Ascending aorta (tissue), 2 donors: ENCODE measurements around the gene ZNF783. TPM values are rescaled to one million over a fixed set of nuclear protein-coding genes. Genes with fewer than 3 reads are reported as not detected.
A peak's percentile ranks its signal among the peaks of the same experiment; 100 is the strongest.

Experiments
- DNase-seq, 2 donors: peaks; one replicate each; pipeline ENCODE4 v3.0.0-alpha.2; 2019; ENCODE audit warnings: low spot score in 2 of 2
- H3K27ac ChIP-seq, 2 donors: fragments of 200-600 bp; sonication (generic); one replicate each; pipeline ENCODE4 v1.5.1; 2016 to 2017; ENCODE audit warnings: mild to moderate bottlenecking in 1 of 2
- H3K27me3 ChIP-seq: fragments of 200-600 bp; sonication (generic); one replicate; pipeline ENCODE4 v1.5.1; 2017
- H3K36me3 ChIP-seq, 2 donors: fragments of 200-600 bp; sonication (generic); one replicate each; pipeline ENCODE4 v1.5.1; 2016
- H3K4me1 ChIP-seq, 2 donors: fragments of 200-600 bp; sonication (generic); one replicate each; pipeline ENCODE4 v1.5.1; 2016 to 2017; ENCODE audit warnings: mild to moderate bottlenecking in 1 of 2
- H3K4me3 ChIP-seq, 2 donors: fragments of 200-600 bp; sonication (generic); one replicate each; pipeline ENCODE4 v1.5.1; 2016 to 2017; ENCODE audit warnings: mild to moderate bottlenecking in 1 of 2
- H3K9me3 ChIP-seq, 2 donors: fragments of 200-600 bp; sonication (generic); one replicate each; pipeline ENCODE4 v1.5.1; 2016
- intact Hi-C: fragments of 100-400 bp; cut with DNase I; formaldehyde crosslinking; loops from one replicate; pipeline ENCODE4 v1.15.1; 2023
- total RNA-seq: library from RNA; depleted of rRNA; stranded (reverse); fragments of >200 nt; gene quantifications from one replicate; pipeline ENCODE4 v1.1.0, GENCODE V29; 2016
- TF ChIP-seq, protein P1 (sequence below), 3 experiments: fragments of 200-600 bp in 2 of 3; fragments of 450-650 bp in 1 of 3; sonication (generic) in 2 of 3; IDR thresholded peaks; one replicate each; pipeline ENCODE4 v1.5.1; 2016 to 2019; ENCODE audit warnings: antibody characterized with exemption in 3 of 3, mild to moderate bottlenecking in 1 of 3, moderate library complexity in 1 of 3

The ZNF783 gene
- total RNA-seq = 25.7 TPM

DNA sequence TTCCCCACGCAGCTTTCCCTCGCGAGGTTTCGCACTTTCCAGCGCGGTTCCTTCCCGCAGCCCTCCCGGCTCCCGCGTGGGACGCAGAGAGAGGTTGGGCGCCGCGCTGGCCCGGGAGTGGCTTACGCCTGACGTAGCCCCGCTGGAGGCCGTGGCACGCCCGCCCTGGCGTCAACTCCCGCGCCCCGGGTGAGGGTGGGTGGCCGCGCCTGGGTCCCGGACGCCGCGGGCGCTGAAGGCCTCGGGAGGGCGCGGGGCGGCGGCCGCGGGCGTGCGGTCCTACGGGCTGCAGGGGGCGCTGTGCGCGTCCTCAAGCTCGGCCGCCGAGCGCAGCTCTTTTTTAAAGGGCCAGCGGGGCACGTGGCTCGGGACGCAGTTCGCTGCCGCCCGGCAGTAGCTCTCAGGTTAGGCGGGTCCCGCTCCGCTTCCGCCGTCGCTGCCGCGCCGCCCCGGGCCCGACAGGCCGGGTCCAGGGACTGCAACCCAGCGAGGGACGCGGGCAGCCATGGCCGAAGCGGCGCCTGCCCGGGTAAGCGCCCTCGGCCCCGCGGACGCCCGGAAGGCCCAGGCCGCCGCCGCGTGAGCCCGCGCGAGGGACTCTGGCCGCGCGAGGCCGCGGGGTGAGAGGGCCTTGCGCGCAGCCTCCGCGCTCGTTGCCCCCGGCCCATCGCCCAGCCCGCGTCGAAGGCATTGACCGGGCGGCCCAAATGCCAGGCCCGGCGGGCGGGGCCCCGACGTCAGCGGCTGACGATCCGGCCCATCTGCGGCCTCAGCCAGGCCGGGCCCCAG, at the start of gene ZNF783:
Gene ZNF783 (plus strand): TSS at position 368 of the 789 bp plus-strand sequence. CDS start 138 bp downstream, at position 506.
- intact Hi-C loops = loop anchor here (1.0 to 10.0 kb wide), 7 partner anchors 23 to 1113 kb away; partner anchors contain the start of genes EZH2, PDIA4, ZNF398 and ZNF746
- Histone ChIP-seq H3K27me3 (no peaks in the 10 kb centered on the region), H3K4me3 (peak within 1 kb of the TSS; percentile 72 to 91), H3K27ac (peak within 1 kb of the TSS; percentile 86 to 95), H3K36me3 (peaks cover 9 to 21% of the 10 kb centered on the region in 2 donors), H3K9me3 (no peaks in the 10 kb centered on the region), H3K4me1 (peaks cover 3 to 12% of the 10 kb centered on the region in 2 donors)
- peak; percentile 44 to 93 for DNase-seq
- TF ChIP-seq, protein P1, sequence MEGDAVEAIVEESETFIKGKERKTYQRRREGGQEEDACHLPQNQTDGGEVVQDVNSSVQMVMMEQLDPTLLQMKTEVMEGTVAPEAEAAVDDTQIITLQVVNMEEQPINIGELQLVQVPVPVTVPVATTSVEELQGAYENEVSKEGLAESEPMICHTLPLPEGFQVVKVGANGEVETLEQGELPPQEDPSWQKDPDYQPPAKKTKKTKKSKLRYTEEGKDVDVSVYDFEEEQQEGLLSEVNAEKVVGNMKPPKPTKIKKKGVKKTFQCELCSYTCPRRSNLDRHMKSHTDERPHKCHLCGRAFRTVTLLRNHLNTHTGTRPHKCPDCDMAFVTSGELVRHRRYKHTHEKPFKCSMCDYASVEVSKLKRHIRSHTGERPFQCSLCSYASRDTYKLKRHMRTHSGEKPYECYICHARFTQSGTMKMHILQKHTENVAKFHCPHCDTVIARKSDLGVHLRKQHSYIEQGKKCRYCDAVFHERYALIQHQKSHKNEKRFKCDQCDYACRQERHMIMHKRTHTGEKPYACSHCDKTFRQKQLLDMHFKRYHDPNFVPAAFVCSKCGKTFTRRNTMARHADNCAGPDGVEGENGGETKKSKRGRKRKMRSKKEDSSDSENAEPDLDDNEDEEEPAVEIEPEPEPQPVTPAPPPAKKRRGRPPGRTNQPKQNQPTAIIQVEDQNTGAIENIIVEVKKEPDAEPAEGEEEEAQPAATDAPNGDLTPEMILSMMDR (IDR thresholded peaks at IDR 0.05) = peak; percentile 49 to 93 (median 67)

DNA sequence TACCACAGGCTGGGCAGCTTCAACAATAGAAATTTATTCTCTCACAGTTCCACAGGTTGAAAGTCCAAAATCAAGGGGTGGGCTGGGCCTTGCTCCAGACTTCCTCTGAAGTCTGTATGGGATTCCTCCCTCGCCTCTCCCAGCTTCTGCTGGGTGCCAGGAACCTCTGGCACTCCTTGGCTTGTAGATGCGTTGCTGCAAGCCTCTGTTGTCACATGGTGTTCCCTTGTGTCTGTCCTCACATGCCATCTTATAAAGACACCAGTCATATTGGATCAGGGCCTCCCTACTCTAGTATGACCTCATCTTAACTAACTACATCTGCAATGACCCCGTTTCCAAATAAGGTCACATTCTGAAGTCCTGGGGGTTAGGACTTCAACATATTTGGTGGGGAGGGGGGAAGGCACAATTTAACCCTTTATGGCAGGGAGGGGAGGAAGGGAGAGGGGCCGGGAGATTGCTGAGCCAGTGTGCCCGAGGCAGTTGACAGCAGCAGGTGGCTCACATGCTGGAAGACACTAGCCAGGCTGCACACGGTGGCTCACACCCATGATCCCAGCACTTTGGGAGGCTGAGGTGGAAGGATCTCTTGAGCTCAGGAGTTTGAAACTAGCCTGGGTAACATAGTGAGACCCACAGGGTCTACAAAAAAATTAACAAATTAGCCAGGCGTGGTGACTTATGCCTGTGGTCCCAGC, 47.8 kb upstream of the ZNF783 start:
- Histone ChIP-seq H3K4me1 (no peaks in the 10 kb centered on the region), H3K27me3 (no peaks in the 10 kb centered on the region), H3K4me3 (no peak overlapping the region), H3K9me3 (no peaks in the 10 kb centered on the region), H3K27ac (no peak overlapping the region), H3K36me3 (peaks cover 84 to 99% of the 10 kb centered on the region in 2 donors)
- intact Hi-C loops = no loop called here
- DNase-seq = no peak
- TF ChIP-seq, protein P1 (IDR thresholded peaks at IDR 0.05) = no peak

DNA sequence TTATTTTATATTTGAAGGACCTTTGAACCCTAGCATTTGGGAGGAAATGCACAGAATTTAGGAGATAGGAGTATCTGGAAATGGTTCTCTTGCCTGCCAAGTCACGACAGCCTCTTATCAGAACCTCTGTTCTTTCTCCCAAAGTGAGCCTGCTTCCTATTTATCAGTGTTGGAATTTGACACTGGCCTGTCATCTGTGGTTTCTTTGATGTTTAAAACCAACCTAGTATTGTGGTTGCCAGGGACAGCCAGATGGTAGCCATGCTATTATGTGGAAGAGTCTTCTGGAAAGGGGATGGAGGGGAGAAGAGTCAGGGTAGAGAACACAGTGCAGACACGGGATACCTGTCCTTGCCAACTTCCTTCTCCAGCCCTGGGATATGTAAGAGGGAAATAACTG, 45.6 kb upstream of the ZNF783 start:
- intact Hi-C loops = no loop called here
- H3K4me1 ChIP-seq = no peaks in the 10 kb centered on the region
- H3K9me3 ChIP-seq = no peaks in the 10 kb centered on the region
- peaks cover 62 to 98% of the 10 kb centered on the region in 2 donors for H3K36me3 ChIP-seq
- no peaks in the 10 kb centered on the region for H3K27me3 ChIP-seq
- TF ChIP-seq, protein P1 (IDR thresholded peaks at IDR 0.05) = no peak
- no peak for DNase-seq
- H3K4me3 ChIP-seq = no peak overlapping the region
- H3K27ac ChIP-seq = no peak overlapping the region

DNA sequence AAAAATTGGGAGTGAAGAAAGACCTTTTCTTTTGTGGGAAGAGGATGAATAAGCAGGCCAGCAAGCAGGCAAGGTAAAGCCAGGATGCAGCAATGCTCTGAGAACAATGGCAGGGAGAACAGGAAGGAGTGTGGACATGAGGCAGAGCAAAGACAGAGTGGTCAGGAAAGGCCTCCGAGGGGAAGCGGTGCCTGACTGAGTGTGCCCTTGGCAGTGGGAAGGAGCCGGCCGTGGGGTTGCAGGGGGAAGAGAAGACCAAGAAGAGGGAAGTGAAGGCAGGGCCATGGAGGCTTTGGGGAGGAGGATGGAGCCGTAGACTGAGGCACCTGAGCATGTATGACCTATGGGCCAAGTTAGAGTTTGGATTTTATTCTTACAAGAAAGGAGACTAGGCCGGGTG, 44.4 kb upstream of the ZNF783 start:
- H3K27me3 ChIP-seq = no peaks in the 10 kb centered on the region
- TF ChIP-seq, protein P1 (IDR thresholded peaks at IDR 0.05) = no peak
- H3K4me1 ChIP-seq = no peaks in the 10 kb centered on the region
- no peaks in the 10 kb centered on the region for H3K9me3 ChIP-seq
- intact Hi-C loops = no loop called here
- peaks cover 56 to 98% of the 10 kb centered on the region in 2 donors for H3K36me3 ChIP-seq
- no peak overlapping the region for H3K4me3 ChIP-seq
- H3K27ac ChIP-seq = no peak overlapping the region
- DNase-seq = no peak

DNA sequence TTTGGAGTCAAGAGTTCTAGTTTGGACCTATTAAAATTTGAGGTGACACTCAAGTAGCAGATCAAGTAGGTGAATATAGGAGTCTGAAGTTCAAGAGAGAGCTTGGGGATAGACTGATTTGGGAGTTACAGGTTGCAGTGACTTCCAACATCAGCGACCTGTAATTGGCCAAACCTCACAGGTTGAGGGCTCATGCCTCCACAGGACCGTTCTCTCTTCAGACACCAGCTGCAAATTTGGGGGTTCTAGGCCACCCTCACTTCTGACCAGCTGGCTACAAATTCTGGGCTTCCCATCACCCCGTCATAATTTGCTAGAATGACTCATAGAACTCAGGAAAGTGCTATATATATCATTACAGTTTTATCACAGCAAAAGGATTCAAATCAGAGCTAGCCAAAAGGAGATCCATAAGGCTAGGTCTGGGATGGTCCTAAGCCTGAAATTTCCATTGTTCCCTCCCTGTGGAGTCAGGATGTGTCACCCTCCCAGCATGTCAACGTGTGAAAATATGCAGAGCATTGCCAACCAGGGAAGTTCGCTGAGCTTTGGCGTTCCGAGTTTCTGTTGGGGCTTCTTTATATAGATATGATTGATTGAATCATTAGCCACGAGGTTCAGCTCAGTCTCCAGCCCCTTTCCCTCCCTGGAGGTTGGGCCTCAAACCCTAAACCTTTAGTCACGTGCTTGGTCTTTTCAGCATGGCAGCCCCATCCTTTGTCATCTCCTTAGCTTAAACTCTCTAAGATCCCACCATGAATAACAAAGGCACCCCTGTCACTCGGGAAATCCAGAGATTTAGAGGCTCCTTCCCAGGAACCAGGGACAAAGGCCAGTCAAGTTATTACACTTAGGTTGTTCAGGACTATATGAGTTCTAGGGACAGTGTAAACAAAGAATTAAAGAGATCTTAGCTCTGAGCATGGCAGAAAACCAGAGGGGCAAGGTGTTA, 43.3 kb upstream of the ZNF783 start:
- peaks cover 50 to 96% of the 10 kb centered on the region in 2 donors for H3K36me3 ChIP-seq
- intact Hi-C loops = no loop called here
- TF ChIP-seq, protein P1 (IDR thresholded peaks at IDR 0.05) = no peak

More for the DNA sequence above, 43.3 kb upstream of the ZNF783 start:
- Histone ChIP-seq H3K4me1 (no peaks in the 10 kb centered on the region), H3K9me3 (no peaks in the 10 kb centered on the region), H3K4me3 (no peak overlapping the region), H3K27ac (no peak overlapping the region), H3K27me3 (no peaks in the 10 kb centered on the region)
- no peak for DNase-seq
